Loucy (cell line): ENCODE data around the gene NBEA.

Source experiments
- H2AFZ ChIP-seq: fragments of 200-600 bp; sonication (generic); 2 replicates; pipeline ENCODE4 v1.6.0; 2016; ENCODE audit warnings: antibody characterized with exemption, mild to moderate bottlenecking, low read length, moderate library complexity
- H3F3A ChIP-seq: fragments of 200-600 bp; 2 replicates; pipeline ENCODE4 v1.6.0; 2016; ENCODE audit warnings: antibody characterized with exemption, low read depth, mild to moderate bottlenecking
- H3K27me3 ChIP-seq: fragments of 200-600 bp; sonication (generic); 2 replicates; pipeline ENCODE4 v1.6.1; 2014; ENCODE audit warnings: low read length, mild to moderate bottlenecking; ENCODE audit not compliant: insufficient read depth, poor library complexity, severe bottlenecking
- H3K36me3 ChIP-seq: fragments of 200-600 bp; sonication (generic); 2 replicates; pipeline ENCODE4 v1.6.1; 2016; ENCODE audit warnings: low read length; ENCODE audit not compliant: insufficient read depth
- H3K4me1 ChIP-seq: fragments of 200-600 bp; sonication (generic); 2 replicates; pipeline ENCODE4 v1.5.1; 2014; ENCODE audit warnings: low read length, mild to moderate bottlenecking; ENCODE audit not compliant: insufficient read depth, poor library complexity, severe bottlenecking
- H3K4me2 ChIP-seq: fragments of 200-600 bp; sonication (generic); 2 replicates; pipeline ENCODE4 v1.6.0; 2014; ENCODE audit warnings: antibody characterized with exemption, low read length, low read depth, mild to moderate bottlenecking; ENCODE audit not compliant: poor library complexity, severe bottlenecking
- H3K4me3 ChIP-seq: fragments of 200-600 bp; sonication (generic); 2 replicates; pipeline ENCODE4 v1.5.1; 2014; ENCODE audit warnings: low read length, mild to moderate bottlenecking, mixed read lengths; ENCODE audit not compliant: poor library complexity, severe bottlenecking
- H3K79me2 ChIP-seq: fragments of 200-600 bp; sonication (generic); 2 replicates; pipeline ENCODE4 v1.6.1; 2014; ENCODE audit warnings: low read length; ENCODE audit not compliant: insufficient read depth
- H3K9ac ChIP-seq: fragments of 200-600 bp; sonication (generic); 2 replicates; pipeline ENCODE4 v1.6.0; 2014; ENCODE audit warnings: mild to moderate bottlenecking, low read depth, low read length, moderate library complexity; ENCODE audit not compliant: poor library complexity, severe bottlenecking
- H3K9me2 ChIP-seq: fragments of 200-600 bp; sonication (generic); replicated peaks from 2 replicates; pipeline ENCODE4 v1.6.1; 2016; ENCODE audit warnings: low read depth, low read length, mixed read lengths
- H3K9me3 ChIP-seq: fragments of 200-600 bp; sonication (generic); 2 replicates; pipeline ENCODE4 v1.6.1; 2014; ENCODE audit warnings: mild to moderate bottlenecking, antibody characterized with exemption, low read length, low read depth; ENCODE audit not compliant: insufficient read depth
- H4K20me1 ChIP-seq: fragments of 200-600 bp; sonication (generic); 2 replicates; pipeline ENCODE4 v1.6.0; 2014; ENCODE audit warnings: antibody characterized with exemption, low read length, mild to moderate bottlenecking; ENCODE audit not compliant: insufficient read depth, poor library complexity, severe bottlenecking
- CTCF ChIP-seq: fragments of 200-600 bp; sonication (generic); conservative IDR thresholded peaks from 2 replicates; pipeline ENCODE4 v1.5.1; 2014; ENCODE audit warnings: mild to moderate bottlenecking, antibody characterized with exemption, low read length
- EZH2phosphoT487 ChIP-seq: fragments of 200-600 bp; IDR thresholded peaks from 2 replicates; pipeline ENCODE4 v1.6.1; 2018; ENCODE audit warnings: antibody characterized with exemption, mild to moderate bottlenecking, moderate library complexity, borderline replicate concordance

NBEA gene

GRCh38 chr13:35484384-35484783, 542.3 kb downstream of the NBEA start:
- Histone ChIP-seq H2AFZ (no peak overlapping the region), H3K9me3 (no peaks in the 10 kb centered on the region), H3F3A (no peaks in the 10 kb centered on the region), H3K9me2 (no peaks in the 10 kb centered on the region), H3K79me2 (no peaks in the 10 kb centered on the region), H3K4me2 (no peak overlapping the region), H3K4me1 (no peaks in the 10 kb centered on the region), H3K36me3 (no peaks in the 10 kb centered on the region), H3K27me3 (no peaks in the 10 kb centered on the region), H4K20me1 (no peaks in the 10 kb centered on the region), H3K9ac (no peak overlapping the region), H3K4me3 (no peak overlapping the region)
- TF ChIP-seq EZH2phosphoT487 = no peak
- TF ChIP-seq CTCF = no peak

GRCh38 chr13:35485424-35485823, 543.4 kb downstream of the NBEA start:
- no peak overlapping the region for H3K4me3 ChIP-seq
- no peaks in the 10 kb centered on the region for H3K9me2 ChIP-seq
- H3F3A ChIP-seq = no peaks in the 10 kb centered on the region
- H2AFZ ChIP-seq = no peak overlapping the region
- no peak overlapping the region for H3K9ac ChIP-seq
- no peaks in the 10 kb centered on the region for H3K4me1 ChIP-seq
- H4K20me1 ChIP-seq = no peaks in the 10 kb centered on the region
- H3K36me3 ChIP-seq = no peaks in the 10 kb centered on the region
- H3K4me2 ChIP-seq = no peak overlapping the region
- TF ChIP-seq CTCF (no peak), EZH2phosphoT487 (no peak)
- H3K27me3 ChIP-seq = no peaks in the 10 kb centered on the region
- H3K79me2 ChIP-seq = no peaks in the 10 kb centered on the region
- H3K9me3 ChIP-seq = no peaks in the 10 kb centered on the region

GRCh38 chr13:35489050-35489449, 547.0 kb downstream of the NBEA start:
- TF ChIP-seq CTCF (no peak), EZH2phosphoT487 (no peak)
- H3K79me2 ChIP-seq = no peaks in the 10 kb centered on the region
- no peaks in the 10 kb centered on the region for H3K9me3 ChIP-seq
- no peak overlapping the region for H2AFZ ChIP-seq
- H3K4me1 ChIP-seq = no peaks in the 10 kb centered on the region
- no peak overlapping the region for H3K4me3 ChIP-seq
- no peaks in the 10 kb centered on the region for H3K27me3 ChIP-seq
- no peak overlapping the region for H3K4me2 ChIP-seq
- no peak overlapping the region for H3K9ac ChIP-seq
- H4K20me1 ChIP-seq = no peaks in the 10 kb centered on the region
- H3F3A ChIP-seq = no peaks in the 10 kb centered on the region
- H3K9me2 ChIP-seq = no peaks in the 10 kb centered on the region
- no peaks in the 10 kb centered on the region for H3K36me3 ChIP-seq
